KMS-11 (cell line): Measurements from ENCODE around the gene RIGI.
A peak's percentile ranks its signal among the peaks of the same experiment; 100 is the strongest.

Source experiments
- H2AFZ ChIP-seq: fragments of 200-600 bp; sonication (generic); 2 replicates; pipeline ENCODE4 v1.6.1; 2016; ENCODE audit warnings: antibody characterized with exemption, mixed run types, low read depth
- H3K27ac ChIP-seq: fragments of 200-600 bp; sonication (generic); 2 replicates; pipeline ENCODE4 v1.6.1; 2016; ENCODE audit warnings: mild to moderate bottlenecking, mixed run types
- H3K27me3 ChIP-seq: fragments of 200-600 bp; sonication (generic); 2 replicates; pipeline ENCODE4 v1.6.1; 2017; ENCODE audit warnings: mild to moderate bottlenecking, low read depth, mixed run types, moderate library complexity; ENCODE audit not compliant: insufficient read depth
- H3K36me3 ChIP-seq: fragments of 200-600 bp; sonication (generic); 2 replicates; pipeline ENCODE4 v1.6.1; 2017; ENCODE audit warnings: mild to moderate bottlenecking, mixed run types; ENCODE audit not compliant: insufficient read depth
- H3K4me1 ChIP-seq: fragments of 200-600 bp; sonication (generic); 2 replicates; pipeline ENCODE4 v1.6.1; 2016; ENCODE audit warnings: mild to moderate bottlenecking, low read depth, mixed run types; ENCODE audit not compliant: poor library complexity, severe bottlenecking
- H3K4me2 ChIP-seq: fragments of 200-600 bp; sonication (generic); 2 replicates; pipeline ENCODE4 v1.7.0; 2016; ENCODE audit warnings: mild to moderate bottlenecking, mixed run types
- H3K4me3 ChIP-seq: fragments of 200-600 bp; sonication (generic); IDR thresholded peaks from 2 replicates; pipeline ENCODE4 v1.6.1; 2017; ENCODE audit warnings: low read depth, low read length, mixed read lengths; ENCODE audit not compliant: insufficient read depth
- H3K79me2 ChIP-seq: fragments of 200-600 bp; sonication (generic); 2 replicates; pipeline ENCODE4 v1.6.1; 2016; ENCODE audit warnings: low read depth, mixed run types; ENCODE audit not compliant: insufficient read depth
- H3K9ac ChIP-seq: fragments of 200-600 bp; sonication (generic); 2 replicates; pipeline ENCODE4 v1.6.1; 2016; ENCODE audit warnings: mild to moderate bottlenecking, mixed run types
- H4K20me1 ChIP-seq: fragments of 200-600 bp; sonication (generic); 2 replicates; pipeline ENCODE4 v1.6.1; 2016; ENCODE audit warnings: mild to moderate bottlenecking, mixed run types; ENCODE audit not compliant: insufficient read depth
- TF ChIP-seq, protein P1 (sequence below): fragments of 200-600 bp; sonication (generic); conservative IDR thresholded peaks from 2 replicates; pipeline ENCODE4 v1.6.1; 2017; ENCODE audit warnings: low read depth, mild to moderate bottlenecking, antibody characterized with exemption, low read length, moderate library complexity, mixed read lengths

Gene RIGI

DNA sequence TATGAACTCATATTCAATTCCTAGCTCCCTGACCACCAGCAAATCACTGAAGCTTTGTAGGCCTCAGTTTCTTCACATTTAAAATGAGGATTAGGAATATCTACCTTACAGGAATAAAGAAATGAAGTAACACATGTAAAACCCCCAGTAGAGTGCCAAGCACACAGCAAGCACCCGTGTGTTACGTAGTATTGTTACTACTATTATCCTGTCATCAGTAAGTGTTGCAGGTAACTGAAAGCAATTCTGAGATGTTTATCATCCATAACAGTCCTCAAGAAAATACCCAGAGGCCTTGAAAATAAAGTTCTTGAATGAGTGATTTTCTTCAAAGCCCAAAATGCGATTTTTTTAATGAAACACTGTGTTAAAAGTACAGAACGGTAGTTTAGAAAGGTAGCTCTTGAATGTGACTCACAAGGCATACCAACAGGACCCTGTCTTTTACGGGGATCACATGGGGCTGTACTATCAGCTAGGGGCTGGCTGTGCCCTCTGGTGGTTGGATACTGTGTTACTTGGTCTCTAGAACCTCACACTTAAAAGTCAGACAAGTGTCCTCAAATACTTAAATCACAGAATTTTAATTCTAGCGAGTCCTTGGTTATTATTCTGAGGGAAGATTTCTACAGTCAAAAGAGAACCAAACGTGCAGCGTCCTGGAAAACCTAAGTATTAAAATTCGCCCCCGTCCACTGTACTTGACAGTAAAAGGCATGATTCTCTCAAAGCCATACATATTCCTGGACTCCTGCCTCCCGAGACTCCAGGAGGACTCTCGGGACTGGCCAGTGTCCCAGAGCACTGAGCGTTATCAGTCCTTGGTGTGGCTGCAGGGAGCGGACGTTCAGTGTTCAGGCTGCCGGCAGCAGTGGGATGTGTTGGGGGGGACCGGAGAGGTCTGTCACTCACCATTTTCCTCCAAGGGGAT is 46.2 kb upstream of the RIGI start:
- Histone ChIP-seq H3K27me3 (no peaks in the 10 kb centered on the region), H4K20me1 (no peaks in the 10 kb centered on the region), H3K27ac (peak overlapping the region; percentile 77), H3K79me2 (peaks cover 37% of the 10 kb centered on the region; the same call in 1 of the 2 replicates), H2AFZ (peak overlapping the region; percentile 76), H3K4me2 (peak overlapping the region; percentile 88), H3K9ac (peak overlapping the region; percentile 75), H3K4me1 (peaks cover 20% of the 10 kb centered on the region), H3K36me3 (no peaks in the 10 kb centered on the region), H3K4me3 (no peak overlapping the region)
- TF ChIP-seq, protein P1, sequence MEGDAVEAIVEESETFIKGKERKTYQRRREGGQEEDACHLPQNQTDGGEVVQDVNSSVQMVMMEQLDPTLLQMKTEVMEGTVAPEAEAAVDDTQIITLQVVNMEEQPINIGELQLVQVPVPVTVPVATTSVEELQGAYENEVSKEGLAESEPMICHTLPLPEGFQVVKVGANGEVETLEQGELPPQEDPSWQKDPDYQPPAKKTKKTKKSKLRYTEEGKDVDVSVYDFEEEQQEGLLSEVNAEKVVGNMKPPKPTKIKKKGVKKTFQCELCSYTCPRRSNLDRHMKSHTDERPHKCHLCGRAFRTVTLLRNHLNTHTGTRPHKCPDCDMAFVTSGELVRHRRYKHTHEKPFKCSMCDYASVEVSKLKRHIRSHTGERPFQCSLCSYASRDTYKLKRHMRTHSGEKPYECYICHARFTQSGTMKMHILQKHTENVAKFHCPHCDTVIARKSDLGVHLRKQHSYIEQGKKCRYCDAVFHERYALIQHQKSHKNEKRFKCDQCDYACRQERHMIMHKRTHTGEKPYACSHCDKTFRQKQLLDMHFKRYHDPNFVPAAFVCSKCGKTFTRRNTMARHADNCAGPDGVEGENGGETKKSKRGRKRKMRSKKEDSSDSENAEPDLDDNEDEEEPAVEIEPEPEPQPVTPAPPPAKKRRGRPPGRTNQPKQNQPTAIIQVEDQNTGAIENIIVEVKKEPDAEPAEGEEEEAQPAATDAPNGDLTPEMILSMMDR = peak; percentile 78

GRCh38 chr9:32570262-32570661 is 44.3 kb upstream of the RIGI start:
- H2AFZ ChIP-seq = no peak overlapping the region
- peaks cover 20% of the 10 kb centered on the region for H3K4me1 ChIP-seq
- H3K79me2 ChIP-seq = peaks cover 39% of the 10 kb centered on the region; the same call in 1 of the 2 replicates
- H3K4me2 ChIP-seq = no peak overlapping the region
- TF ChIP-seq, protein P1 = no peak
- H3K36me3 ChIP-seq = no peaks in the 10 kb centered on the region
- H3K9ac ChIP-seq = no peak overlapping the region
- H4K20me1 ChIP-seq = no peaks in the 10 kb centered on the region
- H3K27me3 ChIP-seq = no peaks in the 10 kb centered on the region
- H3K27ac ChIP-seq = no peak overlapping the region
- H3K4me3 ChIP-seq = no peak overlapping the region

GRCh38 chr9:32566770-32567169 is 40.8 kb upstream of the RIGI start:
- H4K20me1 ChIP-seq = no peaks in the 10 kb centered on the region
- H3K4me3 ChIP-seq = no peak overlapping the region
- no peak overlapping the region for H3K27ac ChIP-seq
- H3K4me2 ChIP-seq = no peak overlapping the region
- H3K9ac ChIP-seq = no peak overlapping the region
- TF ChIP-seq, protein P1 = no peak
- peaks cover 29% of the 10 kb centered on the region; the same call in 1 of the 2 replicates for H3K79me2 ChIP-seq
- no peaks in the 10 kb centered on the region for H3K36me3 ChIP-seq
- peaks cover 12% of the 10 kb centered on the region for H3K4me1 ChIP-seq
- no peaks in the 10 kb centered on the region for H3K27me3 ChIP-seq
- H2AFZ ChIP-seq = no peak overlapping the region

- H3K36me3 ChIP-seq = no peaks in the 10 kb centered on the region
- H3K9ac ChIP-seq = no peak overlapping the region
- no peak overlapping the region for H3K27ac ChIP-seq
- no peak overlapping the region for H3K4me2 ChIP-seq
- TF ChIP-seq, protein P1 = no peak
- no peak overlapping the region for H2AFZ ChIP-seq
- no peaks in the 10 kb centered on the region for H3K27me3 ChIP-seq
- H4K20me1 ChIP-seq = no peaks in the 10 kb centered on the region
- peaks cover 21% of the 10 kb centered on the region; the same call in 1 of the 2 replicates for H3K79me2 ChIP-seq
- peaks cover 4% of the 10 kb centered on the region for H3K4me1 ChIP-seq
- no peak overlapping the region for H3K4me3 ChIP-seq
Observed at GRCh38 chr9:32565967-32566366, 40.0 kb upstream of the RIGI start.
